Measurements from ENCODE around the gene CASP10.

The CASP10 gene

DNA sequence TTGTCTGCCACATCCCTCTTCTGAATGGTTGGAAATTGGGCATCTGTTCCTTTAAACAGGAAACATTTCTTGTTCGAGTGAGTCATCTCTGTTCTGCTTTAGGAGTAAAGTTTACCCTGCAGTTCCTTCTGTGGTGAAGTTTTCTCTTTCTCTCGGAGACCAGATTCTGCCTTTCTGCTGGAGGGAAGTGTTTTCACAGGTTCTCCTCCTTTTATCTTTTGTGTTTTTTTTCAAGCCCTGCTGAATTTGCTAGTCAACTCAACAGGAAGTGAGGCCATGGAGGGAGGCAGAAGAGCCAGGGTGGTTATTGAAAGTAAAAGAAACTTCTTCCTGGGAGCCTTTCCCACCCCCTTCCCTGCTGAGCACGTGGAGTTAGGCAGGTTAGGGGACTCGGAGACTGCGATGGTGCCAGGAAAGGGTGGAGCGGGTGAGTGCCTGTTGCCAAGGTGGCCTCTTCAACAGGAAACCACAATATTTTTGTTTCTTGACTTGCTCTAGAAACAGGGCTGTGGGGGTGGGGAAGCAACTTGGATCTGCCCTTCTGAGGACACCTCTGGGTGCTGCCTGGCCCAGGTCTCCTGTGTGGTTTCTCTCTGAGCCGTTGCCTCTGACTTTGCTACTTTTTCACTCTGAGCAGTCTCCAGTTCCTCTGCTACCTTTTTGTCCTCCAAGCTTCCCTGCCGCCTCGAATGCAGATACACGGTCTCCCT, 75.2 kb downstream of the CASP10 start:
- Mint-ChIP-seq H3K9me3 (no peaks in the 10 kb centered on the region), H3K36me3 (ENCODE audit: insufficient read depth) (peaks cover 72% of the 10 kb centered on the region), H3K27ac (peak overlapping the region; percentile 98), H3K27me3 (no peaks in the 10 kb centered on the region), H3K4me3 (peak overlapping the region; percentile 94 to 95), H3K4me1 (ENCODE audit: low read depth in 2 of 2) (peaks cover 61 to 67% of the 10 kb centered on the region in 2 donors)
- DNase-seq (peak; percentile 91 to 96 (median 94)), ATAC-seq (replicated peaks) (peak; percentile 71)

DNA sequence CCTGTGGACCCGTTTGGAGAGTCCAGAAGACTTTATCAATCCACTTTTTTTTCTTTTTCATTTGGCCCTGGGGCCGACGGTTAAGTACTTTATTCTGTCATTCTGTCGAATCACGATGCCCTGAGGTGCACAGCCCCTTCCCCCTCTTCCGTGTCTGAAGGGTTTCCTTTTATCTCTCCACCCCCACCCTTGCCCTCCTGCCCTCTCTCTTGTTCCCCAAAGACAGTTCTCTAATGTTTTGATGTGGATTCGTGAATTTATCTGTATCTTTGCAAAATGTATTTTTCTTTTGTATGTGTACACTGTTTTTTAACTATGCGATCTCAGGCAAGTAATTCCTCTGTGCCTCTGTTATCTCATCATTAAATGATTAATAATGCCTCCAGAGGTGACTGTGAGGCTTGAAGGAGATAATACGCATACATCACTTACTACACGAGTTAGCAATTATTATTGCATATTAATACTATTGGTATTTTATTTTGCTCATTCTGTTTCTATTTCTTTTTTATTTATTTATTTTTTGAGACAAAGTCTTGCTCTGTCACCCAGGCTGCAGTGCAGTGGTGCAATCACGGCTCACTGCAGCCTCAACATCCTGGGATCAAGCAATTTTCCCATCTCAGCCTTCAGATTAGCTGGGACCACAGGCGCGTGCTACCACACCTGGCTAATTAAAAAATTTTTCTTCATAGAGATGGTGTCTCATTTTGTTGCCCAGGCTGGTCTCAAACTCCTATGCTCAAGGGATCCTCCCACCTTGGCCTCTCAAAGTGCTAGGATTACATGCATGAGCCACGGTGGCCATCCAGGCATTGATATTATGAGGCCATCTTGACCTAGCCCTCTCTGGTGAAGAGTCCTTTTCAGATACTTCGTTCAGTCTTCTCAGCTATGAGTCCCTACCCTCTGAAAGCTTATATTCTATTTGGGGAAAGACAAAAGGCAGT, 76.0 kb downstream of the CASP10 start:
- no peak for ATAC-seq (replicated peaks)
- DNase-seq = no peak

DNA sequence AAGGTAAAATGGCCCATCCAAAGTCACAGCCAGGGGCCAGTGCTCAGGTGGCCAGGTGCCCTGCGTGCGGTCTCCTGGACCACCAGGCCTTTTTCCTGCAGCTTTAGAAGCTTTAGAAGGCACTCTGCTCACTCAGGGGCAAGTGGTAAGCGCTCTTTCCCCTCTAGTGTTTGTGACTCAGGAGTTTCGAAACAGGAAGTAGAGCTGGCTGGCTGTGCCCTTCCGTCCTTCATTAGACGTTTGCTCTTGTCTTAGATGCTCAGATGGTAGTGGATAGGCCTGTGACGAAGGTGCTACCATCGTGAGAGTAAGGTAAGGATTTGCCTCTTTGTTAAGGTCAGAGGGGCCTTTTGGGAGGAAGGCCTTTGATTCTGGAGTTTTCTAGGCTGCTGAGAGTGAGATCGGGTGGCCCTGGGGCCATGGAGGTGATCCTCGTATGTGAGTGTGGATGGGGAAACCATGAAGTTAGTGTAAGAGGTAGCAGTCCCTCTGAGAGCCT, 77.4 kb downstream of the CASP10 start, which contains the start of gene CASP8:
Gene CASP8, plus strand, starts transcription at position 235 of the 499 bp plus-strand sequence. CDS start 5,951 bp downstream, outside the sequence.
- H3K4me3 Mint-ChIP-seq = peak within 1 kb of the TSS; percentile 94 to 95
- H3K27ac Mint-ChIP-seq = peak within 1 kb of the TSS; percentile 98
- H3K4me1 Mint-ChIP-seq (ENCODE audit: low read depth in 2 of 2) = peaks cover 61 to 73% of the 10 kb centered on the region in 2 donors
- no peaks in the 10 kb centered on the region for H3K27me3 Mint-ChIP-seq
- peaks cover 62% of the 10 kb centered on the region for H3K36me3 Mint-ChIP-seq (ENCODE audit: insufficient read depth)
- DNase-seq (peak; percentile 65 to 77 (median 68)), ATAC-seq (replicated peaks) (peak; percentile 39)
- H3K9me3 Mint-ChIP-seq = no peaks in the 10 kb centered on the region

More for the DNA sequence above, 76.0 kb downstream of the CASP10 start:
- H3K9me3 Mint-ChIP-seq = no peaks in the 10 kb centered on the region
- H3K27ac Mint-ChIP-seq = peak overlapping the region; percentile 98
- H3K4me1 Mint-ChIP-seq (ENCODE audit: low read depth in 2 of 2) = peaks cover 61 to 69% of the 10 kb centered on the region in 2 donors
- no peaks in the 10 kb centered on the region for H3K27me3 Mint-ChIP-seq
- peaks cover 64% of the 10 kb centered on the region for H3K36me3 Mint-ChIP-seq (ENCODE audit: insufficient read depth)
- H3K4me3 Mint-ChIP-seq = peak overlapping the region; percentile 94 to 95

DNA sequence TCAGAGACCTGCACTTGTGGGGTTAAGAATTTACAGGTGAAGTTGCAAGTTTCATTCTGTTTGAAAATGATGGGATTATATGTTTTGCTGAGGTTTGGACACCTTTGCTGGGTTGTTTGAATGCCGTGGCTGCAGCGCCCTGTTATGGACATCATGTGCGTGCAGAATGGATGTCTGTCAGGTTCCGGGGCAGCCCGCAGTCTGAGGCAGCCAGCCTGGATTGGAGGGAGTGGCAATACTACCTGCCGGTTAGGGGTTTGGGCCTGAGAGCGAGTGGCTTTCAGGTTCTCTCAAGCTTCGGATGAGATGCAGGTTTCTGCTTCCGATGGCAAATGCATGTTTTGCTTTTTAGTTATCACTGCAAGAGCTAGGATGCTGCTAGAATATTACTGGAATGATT, 78.5 kb downstream of the CASP10 start:
- DNase-seq (peak; percentile 56 to 58 (median 58)), ATAC-seq (replicated peaks) (peak; percentile 16)
- Mint-ChIP-seq H3K27ac (peak overlapping the region; percentile 98), H3K9me3 (no peaks in the 10 kb centered on the region), H3K4me1 (ENCODE audit: low read depth in 2 of 2) (peaks cover 69 to 79% of the 10 kb centered on the region in 2 donors), H3K4me3 (peak overlapping the region; percentile 94 to 95), H3K27me3 (no peaks in the 10 kb centered on the region), H3K36me3 (ENCODE audit: insufficient read depth) (peaks cover 65% of the 10 kb centered on the region)

DNA sequence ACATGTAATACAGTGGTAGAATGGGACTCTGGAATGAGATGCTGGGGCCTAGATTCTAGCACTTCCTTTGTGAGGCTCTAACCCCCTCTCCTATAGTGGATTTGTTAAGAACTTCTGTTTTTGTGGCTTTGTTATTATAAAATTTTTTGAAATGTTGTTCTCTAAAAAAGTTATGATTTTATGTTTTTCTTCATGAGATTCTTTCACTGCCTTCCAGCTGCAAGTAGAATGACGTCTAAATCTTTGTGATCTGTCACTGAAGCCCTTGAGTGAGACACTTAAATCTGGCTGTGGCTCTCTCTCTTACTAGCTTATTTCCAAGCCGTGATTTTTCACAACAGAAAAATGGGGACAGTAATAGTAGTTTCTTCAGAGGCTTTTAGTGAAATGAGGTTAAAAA, 79.0 kb downstream of the CASP10 start:
- H3K27me3 Mint-ChIP-seq = no peaks in the 10 kb centered on the region
- H3K4me3 Mint-ChIP-seq = peak overlapping the region; percentile 94 to 95
- no peaks in the 10 kb centered on the region for H3K9me3 Mint-ChIP-seq
- peaks cover 67% of the 10 kb centered on the region for H3K36me3 Mint-ChIP-seq (ENCODE audit: insufficient read depth)
- ATAC-seq (replicated peaks) (no peak), DNase-seq (no peak)
- H3K27ac Mint-ChIP-seq = peak overlapping the region; percentile 98
- peaks cover 70 to 79% of the 10 kb centered on the region in 2 donors for H3K4me1 Mint-ChIP-seq (ENCODE audit: low read depth in 2 of 2)

DNA sequence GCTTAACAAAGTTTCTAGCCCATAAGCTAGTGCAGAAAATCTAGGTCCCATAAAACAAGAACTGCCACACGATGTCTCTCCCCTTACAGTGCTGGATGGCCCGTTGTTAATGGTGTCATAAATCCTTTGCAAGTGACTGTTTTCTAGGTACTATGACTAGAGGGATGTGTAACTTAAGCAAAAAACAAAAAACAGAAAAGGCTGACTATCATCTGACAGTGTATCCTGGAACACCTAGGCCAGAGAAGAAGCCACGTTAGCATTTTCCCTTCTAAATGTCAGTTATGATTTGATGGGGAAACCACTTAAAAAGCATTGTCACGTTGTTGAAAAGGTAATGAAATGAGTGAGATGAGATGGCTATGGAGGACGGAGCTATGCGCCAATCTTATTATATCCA, 79.8 kb downstream of the CASP10 start:
- peaks cover 66% of the 10 kb centered on the region for H3K36me3 Mint-ChIP-seq (ENCODE audit: insufficient read depth)
- no peak for DNase-seq
- H3K27ac Mint-ChIP-seq = peak overlapping the region; percentile 83 to 98
- H3K27me3 Mint-ChIP-seq = no peaks in the 10 kb centered on the region
- no peak for ATAC-seq (replicated peaks)
- peaks cover 71 to 81% of the 10 kb centered on the region in 2 donors for H3K4me1 Mint-ChIP-seq (ENCODE audit: low read depth in 2 of 2)
- H3K9me3 Mint-ChIP-seq = no peaks in the 10 kb centered on the region
- peak overlapping the region; percentile 85 to 92 for H3K4me3 Mint-ChIP-seq

DNA sequence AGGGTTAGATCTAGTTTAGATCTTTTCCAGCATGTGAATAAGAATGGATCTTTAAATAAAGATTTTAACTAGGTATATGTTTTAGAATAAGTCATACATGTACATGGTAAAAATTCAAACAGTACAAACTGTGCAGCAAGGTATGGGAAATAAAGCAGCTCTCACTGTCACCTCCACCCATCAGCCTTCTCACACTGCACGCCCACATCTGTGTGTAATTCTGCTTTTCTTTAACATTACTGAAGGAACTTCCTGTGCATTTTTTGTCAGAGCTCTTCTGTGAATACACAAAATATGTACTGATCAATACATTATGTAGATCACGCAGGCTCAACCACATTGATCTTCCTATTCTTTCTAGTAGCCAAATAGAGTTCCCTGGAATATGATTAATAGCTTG, 80.8 kb downstream of the CASP10 start:
- H3K4me1 Mint-ChIP-seq (ENCODE audit: low read depth in 2 of 2) = peaks cover 64 to 77% of the 10 kb centered on the region in 2 donors
- ATAC-seq (replicated peaks) = peak; percentile 22
- no peak for DNase-seq
- H3K9me3 Mint-ChIP-seq = no peaks in the 10 kb centered on the region
- no peaks in the 10 kb centered on the region for H3K27me3 Mint-ChIP-seq
- peak overlapping the region; percentile 83 to 98 for H3K27ac Mint-ChIP-seq
- peak overlapping the region; percentile 85 to 92 for H3K4me3 Mint-ChIP-seq
- H3K36me3 Mint-ChIP-seq (ENCODE audit: insufficient read depth) = peaks cover 64% of the 10 kb centered on the region

DNA sequence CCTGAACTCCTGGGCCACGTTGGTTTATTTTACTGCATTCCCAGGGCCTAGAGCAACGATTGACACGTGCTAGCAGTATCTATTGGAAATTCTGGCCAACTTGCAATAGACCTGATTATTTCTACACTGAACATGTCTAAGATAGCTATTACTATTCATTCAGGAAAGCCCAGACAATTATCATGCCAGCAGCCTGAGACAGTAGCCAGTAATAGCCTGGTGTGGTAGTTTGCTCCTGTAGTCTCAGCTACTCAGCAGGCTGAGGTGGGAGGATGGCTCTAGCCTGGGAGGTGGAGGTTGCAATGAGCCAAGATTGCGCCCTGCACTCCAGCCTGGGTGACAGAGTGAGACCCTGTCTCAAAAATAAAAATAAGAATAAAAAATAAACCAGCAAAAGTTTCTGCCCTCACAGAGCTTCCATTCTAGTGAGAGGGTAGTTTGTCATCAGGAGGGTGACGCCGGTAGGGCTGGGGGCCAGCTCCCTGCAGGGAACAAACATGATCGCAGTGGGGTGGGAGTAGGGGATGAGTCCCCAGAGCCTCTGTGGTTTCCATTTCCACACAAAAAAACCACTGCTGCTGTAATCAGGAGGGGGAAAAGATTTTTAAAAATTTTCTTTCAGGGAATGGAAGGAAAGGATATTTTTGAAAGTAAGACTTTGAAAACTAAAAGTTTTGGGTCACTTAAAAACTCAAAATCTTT, 81.7 kb downstream of the CASP10 start:
- H3K27me3 Mint-ChIP-seq = no peaks in the 10 kb centered on the region
- peaks cover 63 to 76% of the 10 kb centered on the region in 2 donors for H3K4me1 Mint-ChIP-seq (ENCODE audit: low read depth in 2 of 2)
- DNase-seq (no peak), ATAC-seq (replicated peaks) (no peak)
- H3K36me3 Mint-ChIP-seq (ENCODE audit: insufficient read depth) = peaks cover 64% of the 10 kb centered on the region
- H3K9me3 Mint-ChIP-seq = no peaks in the 10 kb centered on the region
- peak overlapping the region; percentile 83 to 98 for H3K27ac Mint-ChIP-seq
- peak overlapping the region; percentile 85 to 92 for H3K4me3 Mint-ChIP-seq

DNA sequence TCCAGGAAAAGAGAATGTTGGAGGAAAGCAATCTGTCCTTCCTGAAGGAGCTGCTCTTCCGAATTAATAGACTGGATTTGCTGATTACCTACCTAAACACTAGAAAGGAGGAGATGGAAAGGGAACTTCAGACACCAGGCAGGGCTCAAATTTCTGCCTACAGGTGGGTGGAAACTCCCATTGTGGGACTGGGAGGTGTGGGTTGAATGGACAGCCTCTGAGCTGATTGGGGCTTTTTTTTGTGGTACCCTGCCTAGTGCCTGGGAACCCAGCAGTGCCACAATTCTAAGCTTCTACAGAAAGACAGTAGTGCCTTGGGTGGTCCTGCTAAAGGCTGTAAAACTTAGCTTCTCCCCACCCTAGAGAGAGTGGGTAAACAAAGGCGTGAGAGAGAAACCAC, 83.7 kb downstream of the CASP10 start:
- ATAC-seq (replicated peaks) (peak; percentile 45), DNase-seq (no peak)
- H3K4me1 Mint-ChIP-seq (ENCODE audit: low read depth in 2 of 2) = peaks cover 71 to 86% of the 10 kb centered on the region in 2 donors
- peak overlapping the region; percentile 85 to 92 for H3K4me3 Mint-ChIP-seq
- H3K36me3 Mint-ChIP-seq (ENCODE audit: insufficient read depth) = peaks cover 65% of the 10 kb centered on the region
- no peaks in the 10 kb centered on the region for H3K27me3 Mint-ChIP-seq
- peak overlapping the region; percentile 83 to 98 for H3K27ac Mint-ChIP-seq
- no peaks in the 10 kb centered on the region for H3K9me3 Mint-ChIP-seq

DNA sequence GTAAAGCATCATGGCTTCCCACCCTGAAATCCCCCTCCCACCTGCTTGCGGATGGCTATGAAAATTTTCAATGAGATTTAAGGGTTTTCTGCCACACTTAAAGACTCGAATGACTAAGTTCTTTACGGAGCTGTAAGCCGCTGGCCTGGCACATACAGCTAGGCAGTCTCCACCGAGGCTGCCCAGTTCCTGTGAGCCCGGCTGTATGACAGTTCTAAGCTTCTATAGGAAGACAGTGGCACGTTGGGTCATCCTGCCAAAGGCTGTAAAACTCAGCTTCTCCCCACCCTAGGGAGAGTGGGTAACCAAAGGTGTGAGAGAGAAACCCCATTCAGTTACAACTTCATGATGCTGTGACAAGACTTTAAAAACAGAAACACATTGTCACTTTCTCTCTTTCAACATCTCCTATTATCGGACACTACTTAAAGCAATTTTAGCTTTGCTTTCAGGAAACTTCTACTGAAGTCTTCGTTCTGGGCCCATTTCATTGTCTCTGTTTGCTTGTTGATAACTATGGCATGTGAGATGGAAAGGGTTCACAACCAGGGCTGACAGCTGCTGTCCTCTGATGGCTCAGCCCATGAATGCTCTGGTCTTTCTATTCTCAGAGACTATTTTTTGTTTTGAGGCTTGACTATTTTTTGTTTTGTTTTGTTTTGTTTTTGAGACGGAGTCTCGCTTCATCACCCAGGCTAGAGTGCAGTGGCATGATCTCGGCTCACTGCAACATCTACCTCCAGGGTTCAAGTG, 84.5 kb downstream of the CASP10 start:
- Mint-ChIP-seq H3K9me3 (no peaks in the 10 kb centered on the region), H3K4me3 (peak overlapping the region; percentile 85 to 92), H3K27ac (peak overlapping the region; percentile 83 to 98), H3K27me3 (no peaks in the 10 kb centered on the region), H3K36me3 (ENCODE audit: insufficient read depth) (peaks cover 68% of the 10 kb centered on the region), H3K4me1 (ENCODE audit: low read depth in 2 of 2) (peaks cover 76 to 90% of the 10 kb centered on the region in 2 donors)
- DNase-seq = peak in 1 of 3 experiments; percentile 23
- ATAC-seq (replicated peaks) = peak; percentile 67

DNA sequence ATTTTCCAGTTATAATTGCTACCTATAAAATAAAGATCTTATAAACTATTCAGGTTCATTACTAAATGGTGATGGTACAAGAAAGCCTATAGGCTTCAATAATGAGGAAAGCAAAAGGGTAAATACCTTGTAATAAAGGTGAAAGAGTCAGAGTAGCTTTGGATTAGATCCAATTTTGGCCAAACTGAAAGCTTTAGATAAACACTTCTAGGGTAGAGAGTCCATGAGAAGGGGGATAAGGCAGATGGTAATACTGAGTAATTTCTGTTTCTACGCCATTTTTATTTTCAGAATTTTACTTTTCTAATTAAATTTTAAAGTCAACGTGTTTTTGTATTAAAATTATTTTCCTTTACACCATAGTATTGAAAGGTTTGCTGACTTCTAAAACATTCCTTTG, 86.8 kb downstream of the CASP10 start:
- peak overlapping the region in 1 of 2 donors; percentile 59 for H3K4me3 Mint-ChIP-seq
- no peaks in the 10 kb centered on the region for H3K27me3 Mint-ChIP-seq
- H3K27ac Mint-ChIP-seq = peak overlapping the region; percentile 83 to 98
- DNase-seq (no peak), ATAC-seq (replicated peaks) (no peak)
- H3K9me3 Mint-ChIP-seq = no peaks in the 10 kb centered on the region
- H3K4me1 Mint-ChIP-seq (ENCODE audit: low read depth in 2 of 2) = peaks cover 73 to 87% of the 10 kb centered on the region in 2 donors
- peaks cover 90% of the 10 kb centered on the region for H3K36me3 Mint-ChIP-seq (ENCODE audit: insufficient read depth)

DNA sequence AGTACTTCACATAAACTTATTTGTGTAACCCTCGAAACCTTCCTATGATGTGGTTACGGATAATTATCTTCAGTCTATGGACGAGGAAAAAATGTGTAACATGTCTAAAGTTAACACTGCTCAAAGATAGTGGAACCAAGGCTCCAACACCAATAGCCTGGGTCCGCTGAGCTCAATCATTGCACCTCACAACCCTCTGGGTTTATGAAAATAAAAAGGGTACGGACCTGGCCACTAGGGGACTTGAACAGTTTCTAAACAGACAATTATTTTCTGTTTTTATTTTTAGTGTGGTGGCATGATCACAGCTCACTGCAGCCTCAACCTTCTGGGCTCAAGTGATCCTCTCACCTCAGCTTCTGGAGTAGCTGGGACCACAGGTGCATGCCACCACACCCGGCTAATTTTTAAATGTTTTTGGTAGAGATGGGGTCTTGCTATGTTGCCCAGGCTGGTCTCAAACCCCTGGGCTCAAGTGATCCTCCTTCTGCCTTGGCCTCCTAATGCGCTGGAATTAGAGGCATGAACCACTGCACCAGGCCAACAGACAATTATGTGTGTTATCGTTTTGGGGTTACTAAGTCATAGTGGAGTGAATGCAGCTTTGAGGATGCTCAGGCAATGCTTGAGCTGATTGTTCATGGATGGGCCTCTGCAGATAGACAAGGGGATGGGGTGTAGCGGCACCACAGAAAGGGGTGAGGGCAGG, 87.5 kb downstream of the CASP10 start:
- ATAC-seq (replicated peaks) (no peak), DNase-seq (no peak)
- H3K4me1 Mint-ChIP-seq (ENCODE audit: low read depth in 2 of 2) = peaks cover 69 to 89% of the 10 kb centered on the region in 2 donors
- H3K27me3 Mint-ChIP-seq = no peaks in the 10 kb centered on the region
- H3K4me3 Mint-ChIP-seq = peak overlapping the region; percentile 49 to 59
- H3K9me3 Mint-ChIP-seq = no peaks in the 10 kb centered on the region
- peak overlapping the region; percentile 83 to 98 for H3K27ac Mint-ChIP-seq
- H3K36me3 Mint-ChIP-seq (ENCODE audit: insufficient read depth) = peaks cover 95% of the 10 kb centered on the region

Data from effector memory CD8-positive, alpha-beta T cell (primary cell).